Inferior parietal cortex (tissue), 1 donor: ENCODE measurements around the gene CRACR2B.

ENCODE experiments used
- DNase-seq: peaks from one replicate; pipeline ENCODE4 v3.0.0-alpha.2; 2016; ENCODE audit errors: extremely low spot score

Gene CRACR2B

GRCh38 chr11:838441-839279 lies 10.9 kb downstream of the CRACR2B start:
- no peak for DNase-seq

DNA sequence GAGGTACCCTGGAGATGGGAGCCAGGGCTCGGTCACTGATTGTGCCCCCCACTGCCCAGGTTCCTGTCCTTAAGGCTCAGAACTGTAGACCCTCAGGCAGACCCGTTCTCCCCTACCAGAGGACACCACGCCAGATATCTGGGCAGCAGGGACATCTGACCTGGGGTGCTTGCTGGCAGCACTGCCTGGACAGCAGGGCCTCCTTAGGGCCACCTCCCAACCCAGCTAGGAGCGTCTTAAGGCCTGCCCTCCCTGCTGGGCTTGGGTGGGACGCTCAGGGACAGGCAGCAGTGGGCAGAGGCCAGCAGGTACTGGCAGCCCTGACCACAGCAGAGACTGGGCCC lies 11.5 kb downstream of the CRACR2B start:
- no peak for DNase-seq

DNA sequence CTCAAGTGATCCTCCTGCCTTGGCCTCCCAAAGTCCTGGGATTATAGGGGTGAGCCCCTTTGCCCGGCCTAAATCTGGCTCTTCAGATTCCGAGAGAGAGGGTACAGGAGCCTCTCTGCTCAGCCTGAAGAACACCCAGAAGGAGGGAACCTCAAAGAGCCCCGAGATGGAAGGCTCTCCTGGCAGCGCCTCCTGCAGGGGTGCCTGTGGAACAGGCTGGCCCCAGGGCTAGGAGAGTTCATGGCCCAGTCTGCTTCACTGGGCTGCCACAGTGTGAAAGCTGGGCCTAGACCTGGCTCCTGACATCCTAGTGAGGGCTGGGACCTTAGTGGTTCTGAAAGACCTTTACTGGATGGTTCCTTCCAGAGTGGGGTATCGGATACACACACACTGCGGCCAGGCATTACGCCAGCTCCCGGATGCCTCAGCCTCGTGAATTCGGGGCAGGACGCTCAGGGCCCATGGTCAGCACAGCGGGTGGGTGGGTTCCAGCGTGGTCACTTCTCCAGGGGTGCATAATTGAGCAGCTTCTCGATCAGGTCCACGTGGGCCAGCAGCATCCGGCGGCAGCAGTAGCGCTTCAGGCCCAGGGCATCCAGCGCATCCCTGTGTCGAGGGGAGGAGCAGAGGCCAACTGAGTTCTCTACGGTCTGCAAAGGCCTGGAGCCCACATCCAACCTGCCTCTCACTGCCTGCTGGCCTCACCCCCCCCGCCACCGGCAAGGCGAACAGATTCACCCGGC lies 12.3 kb downstream of the CRACR2B start:
- DNase-seq, result no peak

GRCh38 chr11:841981-842369 lies 14.3 kb downstream of the CRACR2B start:
- no peak for DNase-seq

GRCh38 chr11:842370-843002 lies 14.8 kb downstream of the CRACR2B start, which contains the start of the genes POLR2L and TSPAN4:
TSS of gene POLR2L (minus strand) at chr11:842529. CDS start at chr11:842508, 21 bp downstream.
TSS of gene TSPAN4 (plus strand) at chr11:842852. CDS start at chr11:850305, 7,453 bp downstream.
- peak; percentile 80 for DNase-seq

GRCh38 chr11:843086-843734 lies 15.5 kb downstream of the CRACR2B start:
- no peak for DNase-seq

DNA sequence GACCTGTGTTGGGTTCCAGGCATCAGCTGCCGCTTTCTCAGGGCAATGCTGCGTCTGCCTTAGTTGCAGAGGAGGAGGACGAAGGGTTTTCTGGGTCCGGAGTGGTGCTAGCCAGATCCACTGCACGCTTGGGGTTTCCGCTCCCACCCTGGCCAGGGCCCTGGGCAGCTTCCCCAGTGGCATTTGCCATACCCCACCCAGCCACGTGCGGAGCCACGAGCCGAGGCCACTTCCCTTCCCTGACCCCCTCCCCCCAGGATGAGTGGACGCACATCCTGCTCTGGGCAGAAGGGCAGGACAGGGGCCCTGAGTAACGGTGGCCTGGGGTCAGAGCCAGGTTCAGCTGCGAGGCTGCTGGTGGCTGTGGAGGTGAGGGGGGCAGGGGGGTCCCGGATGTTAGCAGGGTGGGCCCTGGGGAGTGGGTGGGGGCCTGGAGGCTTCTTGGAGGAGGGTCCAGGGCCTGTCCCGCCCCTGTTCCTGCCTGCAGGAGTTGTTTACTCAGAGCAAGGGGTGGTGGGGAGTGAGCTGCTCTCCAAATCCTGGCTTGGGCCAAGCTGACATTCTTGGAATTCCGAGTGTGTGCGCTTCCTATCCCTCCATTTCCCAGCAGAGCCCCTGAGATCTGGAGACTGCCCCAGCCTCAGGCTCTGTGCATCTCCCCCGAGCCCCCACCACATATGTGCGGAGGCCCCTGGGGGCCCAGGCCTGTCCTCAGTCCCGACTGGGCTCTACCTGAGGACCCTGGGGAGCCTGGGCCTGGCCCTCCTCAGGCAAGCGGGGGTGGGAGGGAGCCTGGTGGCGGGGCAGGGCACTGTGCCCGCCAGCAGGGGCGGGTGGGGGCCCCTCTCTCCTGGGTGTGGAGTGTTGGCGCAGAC lies 16.3 kb downstream of the CRACR2B start:
- DNase-seq, result no peak

- no peak for DNase-seq
Observed at GRCh38 chr11:844693-845644, 17.2 kb downstream of the CRACR2B start.

GRCh38 chr11:845872-846495 lies 18.3 kb downstream of the CRACR2B start:
- no peak for DNase-seq

- DNase-seq, result no peak
Observed at GRCh38 chr11:846496-847098, 18.9 kb downstream of the CRACR2B start.

- DNase-seq, result no peak
Observed at GRCh38 chr11:847876-848275, 20.2 kb downstream of the CRACR2B start.

DNA sequence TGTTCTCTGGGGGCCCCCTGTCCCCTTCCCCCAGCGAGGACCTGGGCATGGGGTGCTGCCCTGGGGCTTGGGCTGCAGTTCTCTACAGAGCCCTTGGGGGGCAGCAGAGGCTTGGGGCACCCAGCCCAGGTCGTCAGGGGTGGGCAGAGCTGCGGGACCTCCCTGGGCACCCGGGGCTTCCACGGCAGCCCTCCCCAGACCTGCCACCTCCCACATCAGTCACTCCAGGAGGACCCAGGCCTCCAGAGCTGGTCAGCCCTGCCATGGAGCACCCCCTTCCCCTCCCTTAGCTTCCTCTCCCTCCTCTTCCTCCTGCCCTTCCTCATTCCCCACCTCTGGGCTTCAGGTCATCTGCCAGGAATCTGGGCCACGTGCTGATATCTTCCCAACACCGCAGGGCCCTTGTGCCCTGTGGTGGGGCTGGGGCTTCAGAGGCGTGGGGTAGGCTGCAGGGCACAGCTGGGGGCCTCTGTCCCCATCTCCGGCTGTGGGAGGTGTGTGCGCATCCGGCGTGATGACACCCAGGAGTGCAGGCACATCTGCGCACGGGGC lies 20.7 kb downstream of the CRACR2B start:
- DNase-seq, result no peak

DNA sequence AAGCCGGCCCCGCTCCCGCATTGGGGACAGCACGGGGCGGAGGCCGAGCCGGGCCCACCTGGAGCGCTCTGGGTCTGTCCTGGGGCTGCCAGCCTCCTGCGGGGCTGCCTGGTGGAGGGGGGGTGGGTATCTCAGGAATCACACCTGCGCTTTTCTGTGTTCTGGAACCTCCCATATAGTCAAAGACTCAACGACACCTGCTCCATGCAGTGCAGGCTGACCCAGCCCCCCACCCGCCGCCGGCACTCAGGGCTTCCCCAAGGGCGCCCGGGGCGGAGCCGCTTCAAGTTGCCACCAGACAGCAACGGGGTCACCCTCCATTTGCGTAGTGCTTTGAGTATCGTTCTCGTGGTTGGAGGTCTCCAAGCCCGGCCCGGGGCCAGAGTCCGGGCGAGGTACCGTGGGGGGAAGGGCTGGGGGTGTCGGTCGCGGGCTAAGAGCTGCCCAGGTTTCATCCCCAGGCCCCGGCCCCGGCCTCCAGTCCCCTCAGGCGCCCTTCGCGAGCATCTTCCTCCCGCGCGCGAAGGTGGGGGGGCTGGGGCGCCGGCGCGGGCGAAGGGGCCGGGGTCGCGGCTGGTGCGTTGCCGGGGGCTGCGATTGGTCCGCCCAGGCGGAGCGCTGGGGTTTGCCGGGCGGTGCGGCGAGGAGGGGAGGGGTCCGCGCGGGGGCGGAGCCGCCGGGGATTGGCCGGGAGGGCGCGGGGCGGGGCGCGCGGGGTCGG lies 21.5 kb downstream of the CRACR2B start:
- no peak for DNase-seq

GRCh38 chr11:849951-850774 lies 22.4 kb downstream of the CRACR2B start:
- DNase-seq, result no peak

- no peak for DNase-seq
Observed at GRCh38 chr11:850775-851763, 23.4 kb downstream of the CRACR2B start.

DNA sequence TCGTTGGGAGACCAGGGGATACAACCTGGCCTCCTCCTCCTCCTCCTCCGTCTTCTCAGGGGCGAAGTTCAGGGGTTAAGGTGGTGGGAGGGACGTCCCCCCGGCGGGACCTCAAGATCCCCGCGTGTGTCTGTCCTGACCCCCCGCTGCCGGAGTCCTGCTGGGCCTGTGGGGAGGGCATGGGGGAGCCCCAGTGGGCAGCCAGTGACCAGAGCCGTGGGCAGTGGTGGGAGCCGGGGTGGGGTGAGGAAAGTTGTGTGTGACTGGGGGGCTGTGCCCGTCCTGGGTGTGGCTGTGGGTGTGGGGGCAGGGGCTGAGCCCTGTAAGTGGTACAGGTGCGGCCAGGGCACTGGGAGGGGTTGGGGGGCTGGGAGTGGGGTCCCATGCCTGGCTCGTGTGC lies 25.0 kb downstream of the CRACR2B start:
- DNase-seq, result no peak
